H1 (cell line): Measurements from ENCODE around the gene ERVFRD-1. TPM values are rescaled to one million over a fixed set of nuclear protein-coding genes. Genes with fewer than 3 reads are reported as not detected.

Experiments used
- NANOG ChIP-seq: IDR thresholded peaks from 2 replicates; pipeline ENCODE4 v1.6.1; 2011; ENCODE audit warnings: low read length, low read depth, mild to moderate bottlenecking, inconsistent platforms; ENCODE audit not compliant: insufficient read depth, poor library complexity, severe bottlenecking
- NRF1 ChIP-seq: IDR thresholded peaks from 2 replicates; pipeline ENCODE4 v1.6.1; 2011; ENCODE audit warnings: mild to moderate bottlenecking, low read depth, low read length, improper control_type of control experiment
- RAD21 ChIP-seq, 2 experiments: IDR thresholded peaks in 1 of 2; conservative IDR thresholded peaks in 1 of 2; 2 replicates each; pipeline ENCODE4 v1.6.1; 2011; ENCODE audit warnings: low read depth in 2 of 2, low read length in 2 of 2, improper control_type of control experiment in 1 of 2, inconsistent platforms in 1 of 2, mild to moderate bottlenecking in 1 of 2, moderate library complexity in 1 of 2
- polyA plus RNA-seq, 7 experiments: library from polyadenylated mRNA; depleted of rRNA in 3 of 7; stranded (reverse) in 5 of 7; unstranded in 2 of 7; fragments of >200 nt in 5 of 7; fragments of 200-250 nt in 2 of 7; gene quantifications; 1 replicate in 5 of 7; 2 replicates in 1 of 7; 4 replicates in 1 of 7; pipeline versions ENCODE4 v1.2.1 to v1.2.3, GENCODE V29; 2011 to 2013; ENCODE audit warnings: missing spikeins in 2 of 7, mixed read lengths in 2 of 7
- total RNA-seq: library from RNA; stranded (reverse); fragmentation: NEBNext Ultra II Directional; extraction: Animal tissue kit (Norgen Biotek cat#: 25700); gene quantifications from 2 replicates; pipeline ENCODE4 v1.2.1, GENCODE V29; 2021

Gene ERVFRD-1
- total and polyA plus RNA-seq, 2 of the 8 experiments (the other 6 are each of a cell fraction or from before 2014, with no cell fraction given): not detected

GRCh38 chr6:11130605-11131004, 19.1 kb upstream of the ERVFRD-1 start (continued):
- no peak for TF ChIP-seq RAD21 (IDR thresholded peaks at IDR 0.05 in 1 of 2, conservative IDR thresholded peaks at IDR 0.05 in 1 of 2; ENCODE audit: low read depth in 2 of 2, low read length in 2 of 2)
- no peak for TF ChIP-seq NRF1
- TF ChIP-seq NANOG: no peak
- TF ChIP-seq, all 59 proteins: peak for 0
